ENCODE data around the gene SPATA24. TPM values are rescaled to one million over a fixed set of nuclear protein-coding genes. Genes with fewer than 3 reads are reported as not detected.

Gene SPATA24
- total and polyA plus RNA-seq, 2 of the 13 experiments (the other 11 are each of a cell fraction or from before 2014, with no cell fraction given): 6.0 to 11.1 TPM

DNA sequence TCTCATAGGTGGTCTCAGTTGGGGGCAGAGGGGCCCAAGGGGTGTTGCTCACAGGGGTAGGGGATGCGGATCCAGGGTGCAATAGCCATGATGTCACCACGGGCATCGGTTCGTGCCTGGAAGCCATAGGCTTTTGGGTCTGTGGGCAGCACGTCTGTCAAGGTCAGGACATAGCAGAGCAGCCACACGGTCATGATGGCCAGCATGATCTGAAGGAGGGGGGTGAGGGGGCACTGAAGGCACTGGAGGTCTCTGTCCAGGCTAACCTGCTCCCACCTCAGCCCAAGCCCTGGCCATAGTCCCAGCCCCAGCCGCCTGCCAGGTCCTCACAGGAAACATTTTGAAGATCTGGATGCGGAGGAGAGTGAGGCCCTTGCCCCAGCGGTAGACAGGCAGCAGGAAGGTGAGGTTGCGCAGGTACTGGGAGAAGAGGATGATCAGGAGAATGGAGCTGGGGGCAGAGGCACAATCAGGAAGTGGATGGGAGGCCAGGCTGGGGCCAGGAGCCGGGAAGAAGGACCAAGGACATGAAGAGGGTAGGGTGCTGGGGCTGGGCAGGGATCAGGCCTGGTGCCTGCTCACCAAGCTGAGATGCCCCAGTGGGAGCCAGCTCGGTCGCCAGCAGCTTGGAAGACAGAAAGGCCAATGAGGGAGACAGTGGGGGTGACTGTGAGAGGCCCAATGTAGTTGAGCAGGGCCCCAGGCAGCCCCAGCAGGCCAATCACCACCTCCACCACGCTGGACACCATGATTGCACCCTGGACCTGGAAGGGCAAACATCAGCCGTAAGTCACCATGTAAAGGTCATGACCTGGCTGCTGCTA, 24.1 kb downstream of the SPATA24 start:
- Histone ChIP-seq H3K27ac (ENCODE audit: extremely low read length, insufficient read depth, low read length) (no peak overlapping the region), H3K4me3 (replicated peaks in 1 of 3; ENCODE audit: insufficient read depth in 1 of 3, low read depth in 2 of 3, low read length in 3 of 3) (no peak overlapping the region; a peak in 1 of 6 replicates), H3K9me3 (ENCODE audit: low read length) (no peaks in the 10 kb centered on the region), H3K4me2 (ENCODE audit: low read depth, low read length) (no peak overlapping the region), H3K79me2 (ENCODE audit: insufficient read depth, low read length) (peaks cover 16% of the 10 kb centered on the region), H2AFZ (ENCODE audit: low read length) (no peak overlapping the region), H3K27me3 (ENCODE audit: control insufficient read depth in 1 of 2, insufficient read depth in 2 of 2, low read length in 2 of 2) (no peaks in the 10 kb centered on the region; a peak in 1 of 5 replicates), H3K9ac (ENCODE audit: insufficient read depth, low read depth, low read length) (no peak overlapping the region), H3K4me1 (ENCODE audit: insufficient read depth, low read length) (peaks cover 36% of the 10 kb centered on the region), H3K36me3 (replicated peaks in 1 of 2; ENCODE audit: control insufficient read depth in 1 of 2, insufficient read depth in 2 of 2, low read length in 2 of 2) (peaks cover 0 to 5% of the 10 kb centered on the region in 2 experiments; a peak in 2 of 5 replicates), H4K20me1 (ENCODE audit: insufficient read depth, low read length) (no peaks in the 10 kb centered on the region)
- intact Hi-C loops (cut with micrococcal nuclease; ENCODE audit: unreplicated experiment) (no loop called here), in situ Hi-C loops (cut with HindIII; ENCODE audit: extremely low pct_ligation_motif_present, low pct_unique_long_range_greater_than_20kb) (no loop called here)
- ATAC-seq (no peak), FAIRE-seq (no peak), DNase-seq (ENCODE audit: low spot score) (no peak)
- no TSS peak for BruUV-seq (replicated peaks)
- TF ChIP-seq, protein P1, sequence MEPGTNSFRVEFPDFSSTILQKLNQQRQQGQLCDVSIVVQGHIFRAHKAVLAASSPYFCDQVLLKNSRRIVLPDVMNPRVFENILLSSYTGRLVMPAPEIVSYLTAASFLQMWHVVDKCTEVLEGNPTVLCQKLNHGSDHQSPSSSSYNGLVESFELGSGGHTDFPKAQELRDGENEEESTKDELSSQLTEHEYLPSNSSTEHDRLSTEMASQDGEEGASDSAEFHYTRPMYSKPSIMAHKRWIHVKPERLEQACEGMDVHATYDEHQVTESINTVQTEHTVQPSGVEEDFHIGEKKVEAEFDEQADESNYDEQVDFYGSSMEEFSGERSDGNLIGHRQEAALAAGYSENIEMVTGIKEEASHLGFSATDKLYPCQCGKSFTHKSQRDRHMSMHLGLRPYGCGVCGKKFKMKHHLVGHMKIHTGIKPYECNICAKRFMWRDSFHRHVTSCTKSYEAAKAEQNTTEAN (CRISPR knock-in tag; conservative IDR thresholded peaks at IDR 0.05): no peak
- TF ChIP-seq, protein P2, sequence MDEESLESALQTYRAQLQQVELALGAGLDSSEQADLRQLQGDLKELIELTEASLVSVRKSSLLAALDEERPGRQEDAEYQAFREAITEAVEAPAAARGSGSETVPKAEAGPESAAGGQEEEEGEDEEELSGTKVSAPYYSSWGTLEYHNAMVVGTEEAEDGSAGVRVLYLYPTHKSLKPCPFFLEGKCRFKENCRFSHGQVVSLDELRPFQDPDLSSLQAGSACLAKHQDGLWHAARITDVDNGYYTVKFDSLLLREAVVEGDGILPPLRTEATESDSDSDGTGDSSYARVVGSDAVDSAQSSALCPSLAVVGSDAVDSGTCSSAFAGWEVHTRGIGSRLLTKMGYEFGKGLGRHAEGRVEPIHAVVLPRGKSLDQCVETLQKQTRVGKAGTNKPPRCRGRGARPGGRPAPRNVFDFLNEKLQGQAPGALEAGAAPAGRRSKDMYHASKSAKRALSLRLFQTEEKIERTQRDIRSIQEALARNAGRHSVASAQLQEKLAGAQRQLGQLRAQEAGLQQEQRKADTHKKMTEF (CRISPR knock-in tag; IDR thresholded peaks at IDR 0.05): no peak
- peak; percentile 81 for TF ChIP-seq ZMYM3 (CRISPR knock-in tag; IDR thresholded peaks at IDR 0.05)
- peak; percentile 95 for TF ChIP-seq ZFP36 (IDR thresholded peaks at IDR 0.05; ENCODE audit: borderline replicate concordance, low read depth, low read length, partially characterized antibody)
- TF ChIP-seq, protein P3, sequence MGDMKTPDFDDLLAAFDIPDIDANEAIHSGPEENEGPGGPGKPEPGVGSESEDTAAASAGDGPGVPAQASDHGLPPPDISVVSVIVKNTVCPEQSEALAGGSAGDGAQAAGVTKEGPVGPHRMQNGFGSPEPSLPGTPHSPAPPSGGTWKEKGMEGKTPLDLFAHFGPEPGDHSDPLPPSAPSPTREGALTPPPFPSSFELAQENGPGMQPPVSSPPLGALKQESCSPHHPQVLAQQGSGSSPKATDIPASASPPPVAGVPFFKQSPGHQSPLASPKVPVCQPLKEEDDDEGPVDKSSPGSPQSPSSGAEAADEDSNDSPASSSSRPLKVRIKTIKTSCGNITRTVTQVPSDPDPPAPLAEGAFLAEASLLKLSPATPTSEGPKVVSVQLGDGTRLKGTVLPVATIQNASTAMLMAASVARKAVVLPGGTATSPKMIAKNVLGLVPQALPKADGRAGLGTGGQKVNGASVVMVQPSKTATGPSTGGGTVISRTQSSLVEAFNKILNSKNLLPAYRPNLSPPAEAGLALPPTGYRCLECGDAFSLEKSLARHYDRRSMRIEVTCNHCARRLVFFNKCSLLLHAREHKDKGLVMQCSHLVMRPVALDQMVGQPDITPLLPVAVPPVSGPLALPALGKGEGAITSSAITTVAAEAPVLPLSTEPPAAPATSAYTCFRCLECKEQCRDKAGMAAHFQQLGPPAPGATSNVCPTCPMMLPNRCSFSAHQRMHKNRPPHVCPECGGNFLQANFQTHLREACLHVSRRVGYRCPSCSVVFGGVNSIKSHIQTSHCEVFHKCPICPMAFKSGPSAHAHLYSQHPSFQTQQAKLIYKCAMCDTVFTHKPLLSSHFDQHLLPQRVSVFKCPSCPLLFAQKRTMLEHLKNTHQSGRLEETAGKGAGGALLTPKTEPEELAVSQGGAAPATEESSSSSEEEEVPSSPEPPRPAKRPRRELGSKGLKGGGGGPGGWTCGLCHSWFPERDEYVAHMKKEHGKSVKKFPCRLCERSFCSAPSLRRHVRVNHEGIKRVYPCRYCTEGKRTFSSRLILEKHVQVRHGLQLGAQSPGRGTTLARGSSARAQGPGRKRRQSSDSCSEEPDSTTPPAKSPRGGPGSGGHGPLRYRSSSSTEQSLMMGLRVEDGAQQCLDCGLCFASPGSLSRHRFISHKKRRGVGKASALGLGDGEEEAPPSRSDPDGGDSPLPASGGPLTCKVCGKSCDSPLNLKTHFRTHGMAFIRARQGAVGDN (CRISPR knock-in tag; IDR thresholded peaks at IDR 0.05): 0 out of 2 replicates have a peak, but pooled peaks have one; percentile 11
- no peak for TF ChIP-seq HCFC1 (IDR thresholded peaks at IDR 0.05; ENCODE audit: low read depth, low read length)
- CTCF ChIA-PET (ENCODE audit: low intra/inter-chr PET ratio, low total read pairs): no interaction called here
- POLR2A ChIA-PET: no interaction called here
- WGBS (ENCODE audit: low lambda C conversion rate): 92% methylated on average over 8 of the region's 15 CpGs

Data from HepG2 (cell line).